ENCODE results near the gene ASIC4. TPM values are rescaled to one million over a fixed set of nuclear protein-coding genes. Genes with fewer than 3 reads are reported as not detected.

The ASIC4 gene
- total RNA-seq, 1 donor from 2014 or later = 0.49 TPM

- peak; percentile 99 for DNase-seq
Measured at GRCh38 chr2:219498280-219499057, 15.8 kb upstream of the ASIC4 start, which contains the start of gene GMPPA. GMPPA (plus strand) TSS chr2:219498891; CDS start chr2:219499976, 1,085 bp downstream.

DNA sequence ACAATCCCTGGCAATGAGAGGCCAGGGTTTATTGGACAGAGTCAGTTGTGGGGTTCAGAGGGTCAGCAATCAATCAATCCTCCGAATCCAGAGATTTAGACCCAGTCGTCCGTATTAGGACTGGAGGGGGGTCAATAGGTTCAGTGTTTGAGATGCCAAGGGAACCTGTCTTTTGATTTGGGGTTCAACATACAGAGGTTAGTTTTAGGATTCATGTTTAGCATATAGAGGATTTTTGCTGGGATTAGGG is 15.3 kb upstream of the ASIC4 start:
- no peak for DNase-seq

GRCh38 chr2:219499555-219499954 is 14.7 kb upstream of the ASIC4 start:
- no peak for DNase-seq

- no peak for DNase-seq
Measured at GRCh38 chr2:219500135-219500534, 14.1 kb upstream of the ASIC4 start.

GRCh38 chr2:219501849-219502248 is 12.4 kb upstream of the ASIC4 start:
- DNase-seq = no peak

GRCh38 chr2:219502618-219503017 is 11.7 kb upstream of the ASIC4 start:
- DNase-seq = no peak

GRCh38 chr2:219505585-219505984 is 8.7 kb upstream of the ASIC4 start:
- DNase-seq = no peak

- DNase-seq = no peak
Measured at GRCh38 chr2:219506153-219506801, 8.0 kb upstream of the ASIC4 start.

- DNase-seq = no peak
Measured at GRCh38 chr2:219506802-219507526, 7.3 kb upstream of the ASIC4 start.

DNA sequence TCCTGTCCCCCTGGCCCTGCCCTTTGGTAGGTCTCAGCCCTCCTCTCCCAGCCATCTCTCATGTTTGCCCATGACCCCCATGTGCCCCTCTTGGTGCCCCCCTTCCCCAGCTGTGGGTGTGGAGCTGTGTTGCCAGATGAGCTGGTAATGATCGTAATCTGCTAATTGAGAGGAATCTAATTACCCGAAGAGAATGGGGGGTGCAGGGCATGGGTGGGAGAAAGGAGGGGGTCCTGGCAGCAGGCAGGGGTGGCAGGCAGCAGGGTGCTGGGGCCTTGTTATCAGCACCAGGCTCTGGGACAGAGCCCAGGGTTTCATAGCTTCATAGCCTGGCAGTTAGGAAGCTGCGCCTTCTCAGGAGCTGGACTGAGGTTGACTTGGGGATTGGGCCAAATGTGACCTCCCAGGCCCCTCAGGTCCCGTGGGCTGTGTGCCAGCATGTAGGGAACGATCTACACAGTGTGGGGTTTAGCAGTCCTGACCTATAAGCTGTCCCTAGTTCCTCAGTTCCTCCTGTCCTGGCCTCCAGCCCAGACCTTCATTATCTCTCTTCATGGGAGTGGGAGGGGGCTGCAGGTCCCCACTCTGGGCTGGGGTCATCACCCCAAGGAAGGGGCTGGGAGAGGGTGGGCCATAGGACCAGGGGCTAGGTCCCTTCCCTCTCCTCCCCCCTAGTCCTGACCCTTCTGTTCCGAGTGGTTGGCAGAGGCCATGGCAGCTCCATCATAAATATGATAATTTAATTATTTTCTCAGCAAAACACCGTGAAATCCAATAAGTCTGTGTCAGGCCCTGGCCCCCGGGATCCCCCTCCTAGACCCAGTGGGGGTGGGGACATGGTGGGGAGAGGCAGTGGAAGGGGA is 6.5 kb upstream of the ASIC4 start:
- DNase-seq = no peak

GRCh38 chr2:219508444-219508734 is 5.9 kb upstream of the ASIC4 start:
- no peak for DNase-seq

GRCh38 chr2:219508971-219509779 is 5.1 kb upstream of the ASIC4 start:
- DNase-seq = peak; percentile 48

DNA sequence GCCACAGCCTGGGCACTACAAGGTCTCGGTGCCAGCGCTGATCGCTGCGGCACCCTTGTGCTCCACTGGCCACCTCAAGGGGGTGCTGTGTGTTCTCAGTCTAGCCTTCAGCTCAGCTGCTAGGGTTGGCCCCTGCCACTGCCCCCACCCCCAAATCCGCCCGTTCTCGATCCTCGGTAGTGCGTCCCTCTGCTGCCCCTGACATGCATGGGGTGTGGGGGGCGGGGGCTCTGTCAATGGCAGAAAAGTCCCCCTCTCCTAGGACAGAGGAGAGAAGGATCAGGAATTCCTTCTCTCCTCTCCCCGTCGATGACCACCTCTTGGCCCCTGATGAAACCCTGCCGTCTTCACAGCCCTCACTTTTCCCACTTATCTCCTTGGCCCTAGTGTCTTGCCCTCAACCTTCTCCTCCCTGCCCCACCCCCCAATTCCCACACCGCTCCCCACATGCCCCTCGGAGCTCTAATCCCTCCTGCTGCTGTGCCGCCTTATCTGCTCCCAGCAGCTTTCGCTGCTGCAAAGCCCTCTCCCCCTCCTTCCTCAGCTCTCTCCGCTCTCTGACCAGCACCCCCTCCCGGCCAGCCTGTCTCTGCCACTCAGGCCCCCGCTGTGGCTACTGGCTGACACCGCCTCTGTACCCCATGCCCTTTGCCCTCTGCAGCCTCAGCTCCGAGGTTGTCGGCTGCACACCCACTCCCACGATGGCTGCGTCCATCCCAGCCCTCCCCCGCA is 4.3 kb upstream of the ASIC4 start:
- DNase-seq = peak; percentile 47

DNA sequence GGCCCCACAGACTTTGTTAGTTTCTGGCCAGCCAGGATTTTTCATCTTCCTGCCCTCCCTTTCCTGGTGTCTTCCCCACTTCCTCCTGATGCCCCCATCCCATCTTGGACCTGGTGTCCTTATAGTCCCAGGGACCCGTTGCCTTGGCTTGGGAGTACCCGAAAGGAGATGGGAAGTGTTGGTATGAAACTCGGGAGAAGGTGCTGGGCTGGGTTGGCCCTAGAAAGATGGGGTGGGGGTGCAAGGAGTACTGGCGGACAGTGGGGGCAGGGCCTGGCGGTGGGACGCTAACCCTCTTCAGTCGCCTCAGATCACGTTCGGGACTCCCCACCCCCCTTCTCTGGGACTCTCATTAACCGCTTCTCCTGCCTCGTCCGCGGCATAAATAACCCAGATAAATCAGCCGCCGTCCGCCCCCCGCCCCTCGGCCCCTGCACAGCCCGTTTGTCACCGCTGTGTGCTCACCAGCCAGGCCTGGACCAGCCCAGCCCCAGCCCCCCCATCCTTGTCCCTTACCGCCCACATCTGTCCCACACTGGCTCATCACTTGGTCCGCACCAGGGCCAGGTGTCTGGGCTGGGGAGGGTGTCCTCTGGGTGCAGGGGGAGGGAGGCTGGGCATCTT is 3.7 kb upstream of the ASIC4 start:
- no peak for DNase-seq

- DNase-seq = no peak
Measured at GRCh38 chr2:219511547-219512325, 2.5 kb upstream of the ASIC4 start.

DNA sequence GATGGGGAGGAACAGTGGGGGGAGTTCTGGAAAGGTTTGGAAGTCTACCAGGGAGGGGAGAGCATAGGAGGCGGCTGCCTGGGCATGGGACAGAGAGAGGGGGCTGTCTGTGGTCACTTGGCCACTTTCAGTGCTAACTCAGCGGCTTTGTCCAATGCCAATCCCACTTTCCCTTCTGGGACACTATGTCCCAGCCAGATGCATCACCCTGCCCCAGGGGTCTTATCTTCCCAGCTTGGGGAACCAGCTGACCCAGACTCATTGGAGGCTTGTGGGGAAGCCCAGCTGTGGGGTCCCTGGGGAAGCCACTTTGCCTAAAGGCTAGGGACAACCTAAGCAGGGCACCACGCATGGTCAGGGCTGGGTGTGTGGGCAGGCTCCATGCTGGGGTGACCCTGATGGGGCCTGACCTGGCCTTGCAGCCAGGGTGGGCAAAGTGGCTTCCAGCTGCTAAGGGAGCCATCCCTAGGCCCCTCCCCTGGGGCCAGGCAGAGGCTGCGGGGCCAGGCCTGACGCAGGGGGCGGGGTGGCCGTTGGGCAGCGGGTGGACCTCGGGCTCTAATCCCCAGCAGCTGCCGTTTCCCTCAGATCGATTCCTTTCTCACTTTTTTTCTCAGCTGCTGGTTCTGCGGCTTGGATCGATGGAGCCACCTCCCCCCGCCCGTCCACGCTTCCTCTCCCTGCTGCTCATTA is 1.6 kb upstream of the ASIC4 start:
- no peak for DNase-seq

DNA sequence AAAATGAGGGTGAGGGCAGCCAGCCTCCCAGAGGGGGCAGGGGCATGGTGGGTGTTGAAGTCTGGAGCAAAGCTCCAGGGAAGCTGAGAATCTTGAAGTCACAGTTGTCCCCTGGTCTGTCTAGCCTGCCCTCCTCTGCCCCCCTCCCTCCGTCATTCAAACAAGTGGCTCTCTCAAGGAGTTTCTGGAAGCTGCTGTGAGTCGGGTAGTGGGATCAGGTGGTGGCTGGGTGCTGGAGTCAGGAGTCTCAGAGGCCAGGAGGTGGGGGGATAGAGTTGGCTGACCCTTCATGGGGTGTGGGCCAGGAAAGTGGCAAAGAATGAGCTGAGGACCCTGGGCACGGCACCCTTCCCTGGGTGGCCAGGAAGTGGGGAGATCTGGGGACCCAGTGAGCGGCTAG is 495 bp upstream of the ASIC4 start:
- no peak for DNase-seq

DNA sequence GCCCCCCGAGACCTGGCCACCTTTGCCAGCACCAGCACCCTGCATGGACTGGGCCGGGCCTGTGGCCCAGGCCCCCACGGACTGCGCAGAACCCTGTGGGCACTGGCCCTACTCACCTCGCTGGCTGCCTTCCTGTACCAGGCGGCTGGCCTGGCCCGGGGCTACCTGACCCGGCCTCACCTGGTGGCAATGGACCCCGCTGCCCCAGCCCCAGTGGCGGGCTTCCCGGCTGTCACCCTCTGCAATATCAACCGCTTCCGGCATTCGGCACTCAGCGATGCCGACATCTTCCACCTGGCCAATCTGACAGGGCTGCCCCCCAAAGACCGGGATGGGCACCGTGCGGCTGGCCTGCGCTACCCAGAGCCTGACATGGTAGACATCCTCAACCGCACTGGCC is 554 bp downstream of the ASIC4 start:
- DNase-seq = no peak
